Smooth muscle cell (in vitro differentiated cells): ENCODE measurements around the gene MGAT3. TPM values are rescaled to one million over a fixed set of nuclear protein-coding genes. Genes with fewer than 3 reads are reported as not detected.
"Not testable (repeated sequence)": the region's sequence is repeated elsewhere in the genome, so short reads cannot be mapped to it uniquely, and the experiment has no call there.

ENCODE experiments used
- DNase-seq: peaks from one replicate; lab custom pipeline; 2025; ENCODE audit not compliant: unreplicated experiment; lab: John Stamatoyannopoulos, UW
- H2AFZ ChIP-seq: fragments of 200-600 bp; sonication (generic); 2 replicates; pipeline ENCODE4 v1.6.0; 2016; ENCODE audit warnings: antibody characterized with exemption, low read depth, mild to moderate bottlenecking
- H3F3A ChIP-seq: fragments of 200-600 bp; sonication (generic); 2 replicates; pipeline ENCODE4 v1.6.0; 2017; ENCODE audit warnings: antibody characterized with exemption, low read depth
- H3K27ac ChIP-seq: fragments of 200-600 bp; sonication (generic); 2 replicates; pipeline ENCODE4 v1.5.1; 2016; ENCODE audit warnings: low read depth, mild to moderate bottlenecking
- H3K27me3 ChIP-seq: fragments of 200-600 bp; sonication (generic); 2 replicates; pipeline ENCODE4 v1.6.1; 2016; ENCODE audit warnings: low read depth, mild to moderate bottlenecking
- H3K36me3 ChIP-seq: fragments of 200-600 bp; sonication (generic); 2 replicates; pipeline ENCODE4 v1.5.1; 2016; ENCODE audit warnings: low read depth
- H3K4me1 ChIP-seq: fragments of 200-600 bp; sonication (generic); 2 replicates; pipeline ENCODE4 v1.5.1; 2016; ENCODE audit warnings: low read depth
- H3K4me2 ChIP-seq: fragments of 200-600 bp; sonication (generic); 2 replicates; pipeline ENCODE4 v1.6.0; 2016; ENCODE audit warnings: mild to moderate bottlenecking
- H3K4me3 ChIP-seq: fragments of 200-600 bp; sonication (generic); 2 replicates; pipeline ENCODE4 v1.5.1; 2016; ENCODE audit warnings: mild to moderate bottlenecking
- H3K79me2 ChIP-seq: fragments of 200-600 bp; sonication (generic); 2 replicates; pipeline ENCODE4 v1.6.0; 2016; ENCODE audit warnings: low read depth, mild to moderate bottlenecking
- H3K9ac ChIP-seq: fragments of 200-600 bp; sonication (generic); 2 replicates; pipeline ENCODE4 v1.6.0; 2016; ENCODE audit warnings: low read depth
- H3K9me3 ChIP-seq: fragments of 200-600 bp; sonication (generic); replicated peaks from 2 replicates; pipeline ENCODE4 v1.5.1; 2016; ENCODE audit warnings: low read depth
- H4K20me1 ChIP-seq: fragments of 200-600 bp; sonication (generic); 2 replicates; pipeline ENCODE4 v1.6.0; 2016; ENCODE audit warnings: low read depth
- WGBS: methylation state at CpG from one replicate; pipeline ENCODE4 v1.1.7; 2016; ENCODE audit warnings: low lambda C conversion rate; 5-methylcytosine and 5-hydroxymethylcytosine counted together
- polyA plus RNA-seq: library from polyadenylated mRNA; unstranded; fragments of >200 nt; fragmentation: Nextera tagmentation; extraction: Ambion mirVana; gene quantifications from 2 replicates; pipeline ENCODE4 v1.2.1, GENCODE V29; 2016
- total RNA-seq: library from RNA; depleted of rRNA; stranded (reverse); fragments of >200 nt; gene quantifications from 2 replicates; pipeline ENCODE4 v1.2.3, GENCODE V29; 2014
- TF ChIP-seq, protein P1 (sequence below): fragments of 200-600 bp; sonication (generic); IDR thresholded peaks from 2 replicates; pipeline ENCODE4 v1.5.1; 2017; ENCODE audit warnings: borderline replicate concordance, mild to moderate bottlenecking, antibody characterized with exemption; ENCODE audit not compliant: insufficient read depth, poor library complexity, severe bottlenecking

The MGAT3 gene
- total and polyA plus RNA-seq, 2 experiments from 2014 or later, result 3.9 to 7.8 TPM

DNA sequence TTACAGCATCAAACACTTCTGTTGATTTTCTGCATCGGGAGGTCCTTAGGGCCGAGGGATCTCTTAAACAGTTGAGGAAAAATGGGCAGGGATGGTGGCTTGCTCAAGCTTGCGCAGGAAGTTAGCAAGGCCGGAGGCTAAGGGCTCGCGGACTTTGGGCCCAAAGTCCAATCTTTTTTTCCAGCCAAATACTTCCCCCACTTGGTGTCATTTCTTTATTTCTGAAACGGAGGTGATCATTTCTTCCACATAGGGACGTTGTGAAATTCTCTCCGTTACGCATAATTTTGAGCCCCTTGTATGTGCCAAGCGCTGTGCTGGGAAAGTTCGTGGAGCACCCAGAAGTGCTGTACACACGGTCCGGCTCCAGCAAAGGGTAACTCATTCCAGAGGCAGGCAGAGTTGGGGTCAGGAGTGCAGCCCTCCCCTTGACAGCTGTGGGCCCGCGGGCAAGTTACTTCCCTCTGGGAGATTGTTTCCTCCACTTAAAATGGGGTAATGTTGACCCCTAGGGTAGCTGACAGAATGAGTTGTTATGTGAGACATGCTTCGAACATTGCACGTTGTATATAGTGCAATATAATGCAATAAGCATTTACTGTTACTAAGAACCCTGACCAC is 46.1 kb downstream of the MGAT3 start:
- Histone ChIP-seq H3K36me3 (no peaks in the 10 kb centered on the region), H3K9me3 (no peaks in the 10 kb centered on the region), H3K79me2 (peaks cover 48% of the 10 kb centered on the region), H3K4me1 (peaks cover 24% of the 10 kb centered on the region), H3K4me2 (peak overlapping the region; percentile 88), H4K20me1 (peaks cover 3% of the 10 kb centered on the region), H3F3A (peaks cover 11% of the 10 kb centered on the region), H3K27me3 (no peaks in the 10 kb centered on the region), H3K4me3 (peak overlapping the region; percentile 72), H2AFZ (peak overlapping the region; percentile 6), H3K27ac (peak overlapping the region; percentile 8), H3K9ac (peak overlapping the region; percentile 68)
- 38% methylated on average over 18 of the region's 18 CpGs for WGBS
- TF ChIP-seq, protein P1, sequence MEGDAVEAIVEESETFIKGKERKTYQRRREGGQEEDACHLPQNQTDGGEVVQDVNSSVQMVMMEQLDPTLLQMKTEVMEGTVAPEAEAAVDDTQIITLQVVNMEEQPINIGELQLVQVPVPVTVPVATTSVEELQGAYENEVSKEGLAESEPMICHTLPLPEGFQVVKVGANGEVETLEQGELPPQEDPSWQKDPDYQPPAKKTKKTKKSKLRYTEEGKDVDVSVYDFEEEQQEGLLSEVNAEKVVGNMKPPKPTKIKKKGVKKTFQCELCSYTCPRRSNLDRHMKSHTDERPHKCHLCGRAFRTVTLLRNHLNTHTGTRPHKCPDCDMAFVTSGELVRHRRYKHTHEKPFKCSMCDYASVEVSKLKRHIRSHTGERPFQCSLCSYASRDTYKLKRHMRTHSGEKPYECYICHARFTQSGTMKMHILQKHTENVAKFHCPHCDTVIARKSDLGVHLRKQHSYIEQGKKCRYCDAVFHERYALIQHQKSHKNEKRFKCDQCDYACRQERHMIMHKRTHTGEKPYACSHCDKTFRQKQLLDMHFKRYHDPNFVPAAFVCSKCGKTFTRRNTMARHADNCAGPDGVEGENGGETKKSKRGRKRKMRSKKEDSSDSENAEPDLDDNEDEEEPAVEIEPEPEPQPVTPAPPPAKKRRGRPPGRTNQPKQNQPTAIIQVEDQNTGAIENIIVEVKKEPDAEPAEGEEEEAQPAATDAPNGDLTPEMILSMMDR, result no peak
- no peak for DNase-seq

DNA sequence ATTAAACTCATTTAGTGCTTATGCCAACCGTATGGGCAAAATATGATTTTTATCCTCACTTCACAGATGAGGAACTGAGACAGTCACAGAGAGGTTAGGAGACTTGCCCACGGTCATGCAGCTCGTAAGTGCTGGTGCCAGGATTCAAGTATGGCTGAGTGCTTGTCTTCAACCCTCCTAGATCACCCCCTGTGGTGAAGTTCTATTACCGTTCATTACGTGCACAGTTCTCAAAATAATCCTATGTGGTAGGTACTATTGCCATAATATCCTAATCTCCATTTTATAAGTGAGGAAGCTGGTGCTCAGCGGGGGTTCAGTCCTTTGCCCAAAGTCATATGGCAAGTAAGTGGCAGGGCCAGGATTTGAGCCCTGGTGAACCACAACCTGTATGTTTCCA is 46.8 kb downstream of the MGAT3 start:
- Histone ChIP-seq H3K36me3 (no peaks in the 10 kb centered on the region), H3K27me3 (no peaks in the 10 kb centered on the region), H3K4me3 (peak overlapping the region; percentile 72), H3K9me3 (no peaks in the 10 kb centered on the region), H3K4me1 (peaks cover 21% of the 10 kb centered on the region), H3K9ac (no peak overlapping the region), H3K4me2 (peak overlapping the region; percentile 88), H3K79me2 (peaks cover 50% of the 10 kb centered on the region), H4K20me1 (peaks cover 10% of the 10 kb centered on the region), H3F3A (peaks cover 11% of the 10 kb centered on the region), H3K27ac (no peak overlapping the region), H2AFZ (no peak overlapping the region)
- no peak for DNase-seq
- TF ChIP-seq, protein P1, result no peak
- 82% methylated on average over 6 of the region's 6 CpGs for WGBS

DNA sequence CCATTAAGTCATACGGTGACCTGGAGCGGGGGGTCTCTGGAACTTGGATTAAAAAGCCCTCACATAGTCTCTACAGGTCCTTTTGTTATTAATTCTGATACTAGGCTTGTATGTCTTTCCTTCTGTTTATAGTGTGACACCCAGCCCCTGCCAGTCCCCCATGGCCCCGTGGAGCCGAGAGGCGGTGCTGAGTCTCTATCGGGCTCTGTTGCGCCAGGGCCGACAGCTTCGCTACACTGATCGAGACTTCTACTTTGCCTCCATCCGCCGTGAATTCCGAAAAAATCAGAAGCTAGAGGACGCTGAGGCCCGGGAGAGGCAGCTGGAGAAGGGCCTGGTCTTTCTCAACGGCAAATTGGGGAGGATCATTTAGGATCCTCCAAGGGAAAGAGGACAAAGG is 47.3 kb downstream of the MGAT3 start:
- H3K9ac ChIP-seq, result no peak overlapping the region

DNA sequence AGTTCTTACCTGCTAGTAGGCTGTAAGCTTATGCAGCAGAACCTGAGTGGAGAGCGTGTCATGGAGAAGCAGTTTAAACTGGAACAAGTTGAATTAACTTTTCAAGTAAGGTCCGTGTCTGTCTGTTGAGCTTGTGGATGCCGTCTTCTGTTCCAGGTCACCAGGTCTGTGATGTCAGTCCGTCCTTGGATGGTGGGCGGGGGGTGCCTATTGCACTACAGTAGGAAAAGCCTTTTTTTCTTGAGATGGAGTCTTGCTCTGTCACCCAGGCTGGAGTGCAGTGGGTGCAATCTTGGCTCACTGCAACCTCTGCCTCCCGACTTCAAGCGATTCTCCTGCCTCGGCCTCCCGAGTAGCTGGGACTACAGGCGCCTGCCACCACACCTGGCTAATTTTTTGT is 50.2 kb downstream of the MGAT3 start:
- H3K27me3 ChIP-seq, H2AFZ ChIP-seq, H3K27ac ChIP-seq, H3K4me1 ChIP-seq, H3F3A ChIP-seq, DNase-seq, H3K9me3 ChIP-seq, H3K4me2 ChIP-seq, H3K36me3 ChIP-seq, H3K9ac ChIP-seq, H3K4me3 ChIP-seq: not testable (repeated sequence)
- Histone ChIP-seq H3K79me2 (peaks cover 63% of the 10 kb centered on the region), H4K20me1 (peaks cover 29% of the 10 kb centered on the region)
- 93% methylated on average over 10 of the region's 10 CpGs for WGBS

More for the DNA sequence above, 47.3 kb downstream of the MGAT3 start:
- Histone ChIP-seq H3F3A (peaks cover 11% of the 10 kb centered on the region), H3K27me3 (no peaks in the 10 kb centered on the region), H3K79me2 (peaks cover 55% of the 10 kb centered on the region), H2AFZ (no peak overlapping the region), H4K20me1 (peaks cover 14% of the 10 kb centered on the region), H3K4me1 (peaks cover 18% of the 10 kb centered on the region), H3K4me2 (no peak overlapping the region), H3K4me3 (no peak overlapping the region), H3K36me3 (no peaks in the 10 kb centered on the region), H3K9me3 (no peaks in the 10 kb centered on the region), H3K27ac (no peak overlapping the region)
- TF ChIP-seq, protein P1, result no peak
- no peak for DNase-seq
- WGBS, result 98% methylated on average over 16 of the region's 16 CpGs
